Activated B cell treated with CpG ODN at 0.5 μM for 24 hours (primary cell): ENCODE data around the gene RBM27. TPM values are rescaled to one million over a fixed set of nuclear protein-coding genes. Genes with fewer than 3 reads are reported as not detected.
"Not testable (repeated sequence)": the region's sequence is repeated elsewhere in the genome, so short reads cannot be mapped to it uniquely, and the experiment has no call there.

Experiments used
- ATAC-seq: fragments of 200-7000 bp; cut with Tn5 transposase; one replicate; pipeline ENCODE4 v1.10.0; 2021; ENCODE audit warnings: low read depth, mild to moderate bottlenecking, moderate library complexity
- CTCF ChIA-PET: fragments of 350-600 bp; sonication (Branson Sonifier 250); formaldehyde crosslinking; loops from one replicate; lab custom pipeline; 2021; ENCODE audit warnings: antibody characterized with exemption; lab: Charles Lee
- POLR2A ChIA-PET: fragments of 350-600 bp; sonication (Branson Sonifier 250); formaldehyde crosslinking; loops from one replicate; lab custom pipeline; 2021; ENCODE audit warnings: antibody characterized with exemption; lab: Charles Lee
- DNase-seq: peaks from one replicate; pipeline ENCODE4 v3.0.0; 2022
- H3K27ac Mint-ChIP-seq: one replicate; pipeline ENCODE4 v1.8.0; 2020; ENCODE audit warnings: mixed read lengths
- H3K27me3 Mint-ChIP-seq: one replicate; pipeline ENCODE4 v1.8.0; 2021; ENCODE audit warnings: mixed read lengths
- H3K36me3 Mint-ChIP-seq: one replicate; pipeline ENCODE4 v1.8.0; 2021; ENCODE audit warnings: low read depth, mixed read lengths
- H3K4me1 Mint-ChIP-seq: one replicate; pipeline ENCODE4 v1.8.0; 2021; ENCODE audit warnings: mixed read lengths
- H3K4me3 Mint-ChIP-seq: one replicate; pipeline ENCODE4 v1.8.0; 2020; ENCODE audit warnings: mild to moderate bottlenecking, mixed read lengths
- H3K9me3 Mint-ChIP-seq: one replicate; pipeline ENCODE4 v1.8.0; 2020; ENCODE audit warnings: mixed read lengths
- intact Hi-C: fragments of 100-400 bp; cut with micrococcal nuclease; formaldehyde crosslinking; loops from one replicate; pipeline ENCODE4 v1.15.1; 2024
- total RNA-seq: library from RNA; stranded (reverse); gene quantifications from 2 replicates; pipeline ENCODE4 v1.2.3, GENCODE V29; 2022
- TF ChIP-seq, protein P1 (sequence below): fragments of 200-600 bp; IDR thresholded peaks from one replicate; pipeline ENCODE4 v1.8.0; 2022; ENCODE audit warnings: antibody characterized with exemption, mild to moderate bottlenecking

Gene RBM27
- total RNA-seq, 1 donor from 2014 or later, result 28.5 TPM

DNA sequence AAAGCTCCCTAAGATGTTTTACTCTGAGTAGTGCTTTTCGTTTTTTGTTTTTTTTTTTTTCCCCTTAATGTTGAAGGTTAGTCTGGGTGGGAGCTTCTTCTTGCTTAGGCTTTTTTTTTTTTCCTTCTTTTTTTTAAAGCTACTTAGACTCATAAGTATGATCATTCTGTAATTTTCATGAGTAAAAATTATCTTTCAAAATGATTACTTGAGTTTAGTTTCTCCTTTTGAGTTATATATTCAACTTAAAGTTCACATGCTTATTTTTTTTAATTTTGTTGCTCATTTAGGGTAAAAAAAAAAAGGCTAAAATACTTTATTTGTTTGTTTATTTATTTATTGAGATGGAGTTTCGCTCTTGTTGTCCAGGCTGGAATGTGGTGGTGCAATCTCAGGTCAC lies 2.9 kb downstream of the RBM27 start:
- intact Hi-C loops, result loop anchor here (5.0 to 10.0 kb wide), 2 partner anchors 34 to 49 kb away; no protein-coding TSS in a partner anchor
- H3K36me3 Mint-ChIP-seq, result peaks cover 3% of the 10 kb centered on the region
- no peaks in the 10 kb centered on the region for H3K27me3 Mint-ChIP-seq
- H3K27ac Mint-ChIP-seq, result no peak overlapping the region
- no peaks in the 10 kb centered on the region for H3K9me3 Mint-ChIP-seq
- ATAC-seq (no peak), DNase-seq (no peak)
- TF ChIP-seq, protein P1, sequence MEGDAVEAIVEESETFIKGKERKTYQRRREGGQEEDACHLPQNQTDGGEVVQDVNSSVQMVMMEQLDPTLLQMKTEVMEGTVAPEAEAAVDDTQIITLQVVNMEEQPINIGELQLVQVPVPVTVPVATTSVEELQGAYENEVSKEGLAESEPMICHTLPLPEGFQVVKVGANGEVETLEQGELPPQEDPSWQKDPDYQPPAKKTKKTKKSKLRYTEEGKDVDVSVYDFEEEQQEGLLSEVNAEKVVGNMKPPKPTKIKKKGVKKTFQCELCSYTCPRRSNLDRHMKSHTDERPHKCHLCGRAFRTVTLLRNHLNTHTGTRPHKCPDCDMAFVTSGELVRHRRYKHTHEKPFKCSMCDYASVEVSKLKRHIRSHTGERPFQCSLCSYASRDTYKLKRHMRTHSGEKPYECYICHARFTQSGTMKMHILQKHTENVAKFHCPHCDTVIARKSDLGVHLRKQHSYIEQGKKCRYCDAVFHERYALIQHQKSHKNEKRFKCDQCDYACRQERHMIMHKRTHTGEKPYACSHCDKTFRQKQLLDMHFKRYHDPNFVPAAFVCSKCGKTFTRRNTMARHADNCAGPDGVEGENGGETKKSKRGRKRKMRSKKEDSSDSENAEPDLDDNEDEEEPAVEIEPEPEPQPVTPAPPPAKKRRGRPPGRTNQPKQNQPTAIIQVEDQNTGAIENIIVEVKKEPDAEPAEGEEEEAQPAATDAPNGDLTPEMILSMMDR, result no peak
- ChIA-PET POLR2A (interaction anchor here (0.7 kb wide), 1 partner anchor 22 kb away, joined by 4 read pairs; no protein-coding TSS in a partner anchor), CTCF (no interaction called here)
- peaks cover 37% of the 10 kb centered on the region for H3K4me1 Mint-ChIP-seq
- peak overlapping the region; percentile 41 for H3K4me3 Mint-ChIP-seq

DNA sequence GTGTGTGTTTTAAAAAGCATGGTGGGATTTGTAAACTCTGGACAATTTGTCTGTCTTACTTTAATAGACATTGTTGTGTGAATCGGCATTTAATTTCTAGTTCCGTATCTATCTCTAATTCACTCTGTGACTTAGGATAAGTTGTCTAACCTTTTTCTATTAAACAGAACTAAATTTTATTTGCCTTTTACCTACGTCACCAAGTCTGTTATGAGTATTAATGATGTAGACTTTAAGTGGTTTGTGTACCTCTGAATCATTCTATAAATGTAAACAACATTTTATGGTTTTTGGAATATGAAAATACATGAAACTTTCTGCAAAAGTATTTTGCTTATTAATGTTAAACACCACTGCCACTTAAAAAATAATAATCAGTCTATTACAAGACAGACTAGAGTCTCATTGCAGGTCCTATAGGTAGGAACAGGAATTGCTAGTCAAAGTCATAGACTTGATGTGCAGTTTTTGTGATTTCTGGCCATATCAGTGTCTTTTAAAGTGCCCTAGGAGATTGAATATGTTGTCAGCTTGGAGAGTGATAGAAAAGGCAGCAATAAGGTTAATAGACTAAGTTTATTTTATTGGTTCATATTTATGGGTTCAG lies 5.6 kb downstream of the RBM27 start:
- H3K4me3 Mint-ChIP-seq, result no peak overlapping the region

DNA sequence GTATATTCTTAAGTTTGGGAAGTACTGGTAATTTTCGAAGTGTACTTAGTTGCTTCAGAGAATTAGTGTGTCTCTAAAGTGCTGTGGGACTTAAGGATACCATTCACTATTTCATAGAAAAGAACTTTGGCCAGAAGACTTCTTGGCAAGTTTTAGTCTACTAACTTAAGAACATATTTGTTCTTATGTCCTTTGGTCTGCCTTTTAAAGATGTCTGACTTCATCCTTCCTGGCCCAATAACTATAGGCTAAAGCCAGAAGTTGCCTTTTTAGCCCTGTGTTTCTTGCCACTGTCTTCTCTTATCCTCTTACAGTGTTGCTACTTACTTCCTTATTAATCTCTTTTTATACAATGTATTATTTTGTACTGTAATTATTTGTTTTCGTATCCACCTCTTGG lies 6.3 kb downstream of the RBM27 start:
- Mint-ChIP-seq H3K4me1 (peaks cover 45% of the 10 kb centered on the region), H3K9me3 (no peaks in the 10 kb centered on the region), H3K36me3 (peaks cover 6% of the 10 kb centered on the region), H3K27ac (no peak overlapping the region), H3K4me3 (no peak overlapping the region), H3K27me3 (no peaks in the 10 kb centered on the region)
- ChIA-PET CTCF (no interaction called here), POLR2A (no interaction called here)
- intact Hi-C loops, result loop anchor here (5.0 to 10.0 kb wide), 3 partner anchors 37 to 75 kb away; no protein-coding TSS in a partner anchor
- DNase-seq, result no peak
- TF ChIP-seq, protein P1, result no peak
- no peak for ATAC-seq

More for the DNA sequence above, 5.6 kb downstream of the RBM27 start:
- TF ChIP-seq, protein P1, result no peak
- H3K36me3 Mint-ChIP-seq, result peaks cover 6% of the 10 kb centered on the region
- H3K27me3 Mint-ChIP-seq, result no peaks in the 10 kb centered on the region
- ChIA-PET CTCF (no interaction called here), POLR2A (no interaction called here)
- DNase-seq (no peak), ATAC-seq (no peak)
- no peak overlapping the region for H3K27ac Mint-ChIP-seq
- intact Hi-C loops, result loop anchor here (5.0 to 10.0 kb wide), 2 partner anchors 37 to 46 kb away; no protein-coding TSS in a partner anchor
- H3K4me1 Mint-ChIP-seq, result peaks cover 38% of the 10 kb centered on the region
- H3K9me3 Mint-ChIP-seq, result no peaks in the 10 kb centered on the region

DNA sequence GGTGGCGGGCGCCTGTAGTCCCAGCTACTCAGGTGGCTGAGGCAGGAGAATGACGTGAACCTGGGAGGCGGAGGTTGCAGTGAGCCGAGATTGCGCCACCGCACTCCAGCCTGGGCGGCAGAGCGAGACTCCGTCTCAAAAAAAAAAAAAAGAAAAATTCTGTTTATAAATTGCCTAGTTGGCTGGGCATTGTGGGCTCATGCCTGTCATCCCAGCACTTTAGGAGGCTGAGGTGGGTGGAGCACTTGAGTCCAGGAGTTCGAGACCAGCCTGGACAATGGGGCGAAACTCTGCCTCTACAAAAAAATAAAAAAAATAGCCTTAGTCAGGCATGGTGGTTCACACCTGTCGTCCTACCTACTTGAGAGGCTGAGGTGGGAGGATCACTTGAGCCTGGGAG lies 7.4 kb downstream of the RBM27 start:
- H3K4me1 Mint-ChIP-seq, result peaks cover 55% of the 10 kb centered on the region
- DNase-seq, H3K36me3 Mint-ChIP-seq, CTCF ChIA-PET, H3K9me3 Mint-ChIP-seq, H3K27ac Mint-ChIP-seq, ATAC-seq, H3K27me3 Mint-ChIP-seq, H3K4me3 Mint-ChIP-seq, POLR2A ChIA-PET: not testable (repeated sequence)
- intact Hi-C loops, result loop anchor here (10.0 kb wide), 1 partner anchor 74 kb away; no protein-coding TSS in a partner anchor

DNA sequence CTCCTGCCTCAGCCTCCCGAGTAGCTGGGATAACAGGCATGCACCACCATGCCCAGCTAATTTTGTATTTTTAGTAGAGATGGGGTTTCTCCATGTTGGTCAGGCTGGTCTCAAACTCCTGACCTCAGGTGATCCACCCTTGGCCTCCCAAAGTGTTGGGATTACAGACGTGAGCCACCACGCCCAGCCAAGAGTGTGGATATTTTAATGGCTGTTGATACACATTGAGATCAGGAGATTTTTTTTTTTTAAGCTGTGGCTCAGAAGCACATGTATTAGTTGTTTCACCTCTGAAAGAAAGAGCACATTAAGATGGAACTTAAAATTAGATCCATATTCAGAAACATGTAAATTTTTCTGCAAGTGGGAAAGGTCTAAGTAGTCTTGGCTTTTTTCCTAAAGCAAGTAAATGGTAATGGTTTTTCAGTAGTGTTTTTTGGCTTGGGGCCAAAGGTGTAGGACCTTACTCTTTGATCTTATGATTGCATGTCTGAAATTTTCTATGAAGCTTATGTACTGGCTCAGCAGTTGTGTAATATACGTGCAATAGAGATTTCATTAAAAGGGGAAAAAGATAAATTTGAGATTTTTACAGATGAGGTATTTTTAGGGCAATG lies 9.9 kb downstream of the RBM27 start:
- Mint-ChIP-seq H3K36me3 (peaks cover 11% of the 10 kb centered on the region), H3K27ac (no peak overlapping the region), H3K4me1 (peaks cover 56% of the 10 kb centered on the region), H3K27me3 (no peaks in the 10 kb centered on the region), H3K9me3 (no peaks in the 10 kb centered on the region), H3K4me3 (no peak overlapping the region)
- POLR2A ChIA-PET, result interaction anchor here (0.6 to 0.8 kb wide), 2 partner anchors 10 to 17 kb away, joined by 3 to 4 read pairs; partner anchors contain the start of gene RBM27
- CTCF ChIA-PET, result no interaction called here
- intact Hi-C loops, result loop anchor here (10.0 kb wide), 1 partner anchor 71 kb away; no protein-coding TSS in a partner anchor
- TF ChIP-seq, protein P1, result no peak
- DNase-seq (no peak), ATAC-seq (no peak)

DNA sequence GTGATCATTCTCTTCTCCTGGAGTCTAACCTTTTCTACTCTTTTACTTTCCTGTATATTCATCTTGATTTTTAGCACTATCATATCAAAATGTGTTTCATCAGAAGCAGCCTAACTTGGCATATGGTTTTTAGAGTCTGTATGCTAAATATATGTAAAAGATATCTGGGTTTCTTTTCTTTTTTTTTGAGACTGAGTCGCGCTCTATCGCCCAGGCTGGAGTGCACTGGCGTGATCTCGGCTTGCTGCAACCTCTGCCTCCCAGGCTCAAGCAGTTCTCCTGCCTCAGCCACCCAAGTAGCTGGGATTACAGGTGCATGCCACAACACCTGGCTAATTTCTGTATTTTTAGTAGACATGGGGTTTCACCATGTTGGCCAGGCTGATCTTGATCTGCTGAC lies 11.5 kb downstream of the RBM27 start:
- peak; percentile 31 for ATAC-seq
- H3K27me3 Mint-ChIP-seq, DNase-seq, POLR2A ChIA-PET, H3K4me3 Mint-ChIP-seq, CTCF ChIA-PET, H3K27ac Mint-ChIP-seq, H3K9me3 Mint-ChIP-seq: not testable (repeated sequence)
- H3K4me1 Mint-ChIP-seq, result peaks cover 46% of the 10 kb centered on the region
- intact Hi-C loops, result loop anchor here (1.0 to 10.0 kb wide), 3 partner anchors 11 to 70 kb away; partner anchors contain the start of gene LARS1
- H3K36me3 Mint-ChIP-seq, result peaks cover 24% of the 10 kb centered on the region
